Left ventricle myocardium superior (tissue), 1 donor: ENCODE measurements around the gene STIP1. TPM values are rescaled to one million over a fixed set of nuclear protein-coding genes. Genes with fewer than 3 reads are reported as not detected.

Source experiments
- ATAC-seq: fragments of 200-7000 bp; cut with Tn5 transposase; one replicate; pipeline ENCODE4 v1.9.1; 2020; ENCODE audit warnings: mild to moderate bottlenecking, moderate library complexity
- DNase-seq: peaks from one replicate; pipeline ENCODE4 v3.0.0-alpha.2; 2020
- intact Hi-C: fragments of 100-400 bp; cut with micrococcal nuclease; formaldehyde crosslinking; loops from one replicate; pipeline ENCODE4 v1.11.0; 2022
- total RNA-seq: library from RNA; stranded (reverse); fragmentation: NEBNext Ultra II Directional; extraction: Animal tissue kit (Norgen Biotek cat#: 25700); gene quantifications from one replicate; pipeline ENCODE4 v1.2.1, GENCODE V29; 2021
- donor health status: DM: no; HTN: yes; CAD: no; lungs with severe emphysema.

Gene STIP1
- total RNA-seq, 1 donor from 2014 or later, result 127 TPM

DNA sequence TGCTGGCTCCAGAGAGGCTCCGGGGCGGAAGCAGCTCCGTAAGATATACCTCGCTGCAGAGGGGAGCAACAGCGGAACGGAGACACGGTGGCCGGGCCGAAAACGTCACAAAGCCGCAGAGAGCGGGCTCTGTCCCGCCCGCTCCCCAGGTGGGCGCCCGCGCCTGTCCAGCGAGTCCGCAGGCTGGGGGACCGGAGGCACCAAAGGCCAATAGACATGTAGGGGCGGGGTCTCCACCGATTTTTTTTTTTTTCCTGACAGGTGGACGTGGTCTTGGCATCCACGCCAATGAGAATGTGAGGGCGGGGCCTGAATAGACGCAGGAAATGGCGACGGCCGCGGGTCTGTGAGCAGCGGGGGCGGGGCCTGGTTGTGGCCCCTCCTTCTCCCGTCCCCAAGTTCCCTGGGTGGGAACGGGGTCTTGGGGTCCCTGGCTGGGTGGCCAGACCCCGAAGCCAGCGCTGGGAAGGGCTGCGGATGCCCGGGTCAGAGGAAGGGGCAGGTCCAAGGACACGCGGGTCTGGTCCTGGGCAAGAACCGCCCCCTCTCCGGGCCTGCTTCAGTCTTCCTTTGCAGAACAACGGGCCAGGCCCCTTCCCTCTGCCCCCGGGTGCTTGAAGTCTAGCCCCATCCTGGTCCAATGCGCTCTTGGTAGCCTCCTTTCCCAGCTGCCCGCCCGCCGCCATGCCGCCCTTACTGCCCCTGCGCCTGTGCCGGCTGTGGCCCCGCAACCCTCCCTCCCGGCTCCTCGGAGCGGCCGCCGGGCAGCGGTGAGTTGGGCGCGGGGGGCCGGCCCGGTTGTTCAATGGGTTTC, 44.4 kb downstream of the STIP1 start, which contains the start of gene DNAJC4:
Gene DNAJC4 (plus strand): TSS at position 378 of the 814 bp plus-strand sequence. CDS start 307 bp downstream, at position 685.
- intact Hi-C loops, result no loop called here
- peak; percentile 96 for DNase-seq
- peak; percentile 64 for ATAC-seq

DNA sequence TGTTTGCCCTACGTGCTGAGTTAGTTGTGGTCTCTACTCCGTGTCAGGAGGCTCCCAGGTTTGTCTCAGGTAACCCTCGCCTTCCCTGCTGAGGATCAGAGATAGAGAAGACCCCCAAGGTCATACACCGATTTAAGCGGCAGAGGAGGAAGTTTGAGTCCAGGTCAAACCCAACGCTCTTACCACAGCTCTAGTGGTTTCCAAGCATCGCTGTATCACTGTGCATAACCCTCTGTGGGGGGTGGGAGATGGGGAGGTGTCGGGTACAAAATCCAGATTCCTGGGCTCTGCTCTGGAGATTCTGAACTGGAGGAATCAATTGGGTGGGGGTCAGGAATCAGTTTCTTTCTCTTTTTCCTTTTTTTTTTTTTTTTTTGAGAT, 45.0 kb downstream of the STIP1 start:
- intact Hi-C loops, result no loop called here
- DNase-seq (no peak), ATAC-seq (no peak)

- intact Hi-C loops, result no loop called here
- DNase-seq (no peak), ATAC-seq (no peak)
Measured at GRCh38 chr11:64231546-64231945, 45.6 kb downstream of the STIP1 start.

GRCh38 chr11:64232182-64232966, 46.4 kb downstream of the STIP1 start:
- ATAC-seq (no peak), DNase-seq (no peak)
- intact Hi-C loops, result no loop called here

- ATAC-seq, result no peak
- DNase-seq, result no peak
- intact Hi-C loops, result no loop called here
Measured at GRCh38 chr11:64232967-64233315, 47.0 kb downstream of the STIP1 start.

DNA sequence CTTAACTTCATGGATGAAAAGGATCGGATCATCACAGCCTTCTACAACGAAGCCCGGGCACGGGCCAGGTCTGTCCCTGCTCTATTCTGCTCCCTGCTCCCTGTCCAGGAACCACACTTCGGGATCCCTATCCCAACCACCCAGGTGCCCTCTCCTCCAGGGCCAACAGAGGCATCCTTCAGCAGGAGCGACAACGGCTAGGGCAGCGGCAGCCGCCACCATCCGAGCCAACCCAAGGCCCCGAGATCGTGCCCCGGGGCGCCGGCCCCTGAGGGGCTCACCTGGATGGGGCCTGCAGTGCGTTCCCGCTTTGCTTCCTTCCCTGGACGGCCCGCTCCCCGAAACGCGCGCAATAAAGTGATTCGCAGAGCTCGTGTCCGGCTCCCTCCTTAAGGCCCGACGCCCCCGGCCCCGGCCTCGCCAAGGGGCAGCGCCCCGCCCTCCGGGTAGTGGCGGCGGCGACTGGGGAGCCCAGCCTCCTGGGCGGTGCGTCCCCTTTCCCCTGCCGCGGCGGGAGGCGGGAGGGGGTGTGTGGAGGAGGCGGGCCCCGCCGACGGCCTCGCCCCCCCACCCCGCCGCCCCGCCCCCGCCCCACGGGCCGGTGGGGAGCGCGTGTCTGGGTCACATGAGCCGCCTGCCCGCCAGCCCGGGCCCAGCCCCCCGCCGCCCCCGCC, 48.1 kb downstream of the STIP1 start, which contains the start of gene VEGFB:
Gene VEGFB (plus strand): TSS at position 672 of the 674 bp plus-strand sequence. CDS start 250 bp downstream, outside the sequence.
- DNase-seq, result peak; percentile 89
- intact Hi-C loops, result no loop called here
- ATAC-seq, result peak; percentile 67

DNA sequence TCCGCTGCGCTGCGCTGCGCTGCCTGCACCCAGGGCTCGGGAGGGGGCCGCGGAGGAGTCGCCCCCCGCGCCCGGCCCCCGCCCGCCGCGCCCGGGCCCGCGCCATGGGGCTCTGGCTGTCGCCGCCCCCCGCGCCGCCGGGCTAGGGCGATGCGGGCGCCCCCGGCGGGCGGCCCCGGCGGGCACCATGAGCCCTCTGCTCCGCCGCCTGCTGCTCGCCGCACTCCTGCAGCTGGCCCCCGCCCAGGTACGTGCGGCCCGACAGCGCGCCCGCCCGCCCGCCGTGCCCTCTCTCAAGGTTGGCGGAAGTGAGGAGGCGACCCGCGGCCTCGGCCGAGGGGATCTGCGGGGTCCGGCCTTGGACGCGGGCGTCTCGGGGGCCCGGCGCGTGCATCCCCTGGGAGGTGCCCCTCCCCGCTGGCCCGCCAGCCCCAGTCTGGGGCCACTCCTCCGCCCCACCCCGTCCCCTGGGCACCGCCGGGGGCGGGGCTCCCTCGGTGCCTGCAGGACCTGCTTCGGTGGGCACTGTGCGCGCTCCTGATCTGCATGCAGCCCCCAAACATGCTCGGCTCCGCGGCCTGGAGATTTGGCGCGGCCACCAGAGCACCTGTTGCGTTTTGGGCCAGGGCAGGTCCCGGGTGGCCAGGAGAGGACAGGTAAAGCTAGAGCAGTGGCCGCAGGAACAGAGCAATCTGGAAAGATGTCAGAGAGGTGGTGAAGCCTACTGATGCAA, 48.8 kb downstream of the STIP1 start:
- intact Hi-C loops, result no loop called here
- DNase-seq (peak; percentile 81), ATAC-seq (peak; percentile 41)

DNA sequence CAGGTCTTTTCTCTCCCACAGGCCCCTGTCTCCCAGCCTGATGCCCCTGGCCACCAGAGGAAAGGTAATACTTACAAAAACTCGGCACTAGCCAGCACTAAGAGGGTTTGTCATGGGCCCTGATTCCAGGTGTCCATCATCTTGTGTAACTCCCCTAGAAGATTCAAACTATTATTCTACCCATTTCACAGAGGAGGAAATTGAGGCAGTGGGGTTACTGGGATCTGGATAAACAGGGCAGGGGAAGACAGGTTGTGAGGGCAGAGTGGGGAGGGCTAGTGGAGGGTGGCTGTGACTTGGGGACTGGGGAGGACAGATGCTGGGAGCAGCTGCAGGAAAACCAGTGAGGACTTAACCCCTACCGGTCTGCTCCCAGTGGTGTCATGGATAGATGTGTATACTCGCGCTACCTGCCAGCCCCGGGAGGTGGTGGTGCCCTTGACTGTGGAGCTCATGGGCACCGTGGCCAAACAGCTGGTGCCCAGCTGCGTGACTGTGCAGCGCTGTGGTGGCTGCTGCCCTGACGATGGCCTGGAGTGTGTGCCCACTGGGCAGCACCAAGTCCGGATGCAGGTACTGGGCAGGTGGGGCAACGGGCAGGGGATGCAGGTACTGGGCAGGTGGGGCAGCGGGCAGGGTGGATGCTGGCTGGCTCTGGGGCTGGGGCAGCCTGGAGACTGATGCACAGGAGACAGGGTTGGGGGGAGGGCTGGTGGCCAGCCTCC, 49.6 kb downstream of the STIP1 start:
- intact Hi-C loops, result no loop called here
- ATAC-seq, result no peak
- DNase-seq, result no peak

GRCh38 chr11:64237484-64237951, 51.5 kb downstream of the STIP1 start:
- intact Hi-C loops, result no loop called here

GRCh38 chr11:64238076-64238475, 52.1 kb downstream of the STIP1 start:
- ATAC-seq, result no peak
- intact Hi-C loops, result no loop called here
- DNase-seq, result peak; percentile 26

More at GRCh38 chr11:64237484-64237951, 51.5 kb downstream of the STIP1 start:
- DNase-seq (no peak), ATAC-seq (no peak)

DNA sequence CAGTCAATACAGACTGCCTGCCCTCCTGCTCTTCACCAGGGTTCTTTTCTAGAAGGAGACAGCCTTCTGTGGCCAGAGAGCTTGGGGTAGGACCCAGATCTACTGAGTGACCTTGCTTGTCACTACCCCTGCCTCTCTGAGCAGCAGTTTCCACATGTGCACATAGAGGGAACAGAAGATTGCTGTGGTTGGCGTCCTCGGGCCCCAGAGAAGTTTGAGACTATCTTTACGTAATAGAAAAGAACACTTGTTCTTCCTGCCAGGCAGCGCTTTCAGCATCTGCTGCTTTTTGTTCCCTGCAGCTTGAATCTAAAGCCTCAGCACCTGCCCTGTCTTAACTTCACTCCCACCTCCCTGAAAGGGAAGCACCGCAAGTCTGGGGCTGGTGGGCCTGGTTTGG, 53.0 kb downstream of the STIP1 start:
- ATAC-seq (no peak), DNase-seq (peak; percentile 27)
- intact Hi-C loops, result no loop called here

DNA sequence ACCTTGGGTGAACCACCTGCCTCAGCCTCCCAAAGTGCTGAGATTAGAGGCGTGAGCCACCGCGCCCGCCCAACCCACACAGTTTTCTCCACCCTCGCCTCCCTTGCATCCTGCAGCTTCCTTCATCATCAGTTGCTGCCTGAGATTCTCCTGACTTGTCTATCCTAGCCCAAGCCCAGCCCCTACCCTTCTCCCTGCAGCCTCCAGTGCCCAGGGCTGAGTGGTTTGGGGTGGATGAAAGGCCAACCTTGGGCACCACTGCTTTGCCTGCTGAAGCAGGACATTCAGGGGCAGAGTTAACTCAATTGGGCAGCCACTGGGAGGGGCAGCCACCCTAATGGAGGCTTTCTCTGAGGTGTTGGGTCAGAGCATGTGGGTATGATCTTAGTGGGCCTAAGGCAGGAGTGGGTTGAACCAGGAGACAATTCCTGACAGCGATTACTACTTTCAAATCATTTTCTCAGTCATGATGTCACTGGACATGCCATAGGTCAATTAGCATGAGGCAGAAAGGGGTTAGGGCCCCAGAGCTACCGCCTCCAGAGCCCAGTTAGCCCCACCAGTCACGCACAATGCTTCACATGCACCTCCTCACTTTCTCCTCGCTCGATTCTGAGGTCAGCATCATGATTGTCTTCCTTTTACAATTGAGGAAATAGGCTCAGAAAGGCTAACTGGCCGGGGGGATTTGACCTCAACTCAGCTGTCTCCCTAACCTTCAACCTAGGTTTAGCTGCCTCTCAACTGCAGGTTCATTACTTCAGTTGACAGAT, 53.9 kb downstream of the STIP1 start:
- peak; percentile 25 for DNase-seq
- no peak for ATAC-seq
- intact Hi-C loops, result no loop called here

GRCh38 chr11:64240435-64241240, 54.7 kb downstream of the STIP1 start, which contains the start of gene FKBP2:
Gene FKBP2 (plus strand): TSS chr11:64241095. CDS start chr11:64242388, 1,293 bp downstream.
- intact Hi-C loops, result no loop called here
- ATAC-seq (peak; percentile 76), DNase-seq (peak; percentile 99)

DNA sequence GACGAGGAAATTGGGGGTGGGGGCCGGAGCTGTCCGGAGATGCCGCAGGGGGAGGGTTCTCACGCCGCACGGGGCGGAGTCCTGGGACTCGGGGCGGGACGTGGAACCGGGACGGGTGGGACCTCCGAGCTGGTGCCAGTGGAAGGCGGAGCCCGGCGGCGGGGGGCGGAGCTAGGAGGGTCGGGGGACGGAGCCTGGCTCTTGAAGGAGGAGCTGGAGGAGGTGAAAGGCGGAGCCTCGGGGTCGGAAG, 55.2 kb downstream of the STIP1 start:
- intact Hi-C loops, result no loop called here
- DNase-seq, result peak; percentile 100

DNA sequence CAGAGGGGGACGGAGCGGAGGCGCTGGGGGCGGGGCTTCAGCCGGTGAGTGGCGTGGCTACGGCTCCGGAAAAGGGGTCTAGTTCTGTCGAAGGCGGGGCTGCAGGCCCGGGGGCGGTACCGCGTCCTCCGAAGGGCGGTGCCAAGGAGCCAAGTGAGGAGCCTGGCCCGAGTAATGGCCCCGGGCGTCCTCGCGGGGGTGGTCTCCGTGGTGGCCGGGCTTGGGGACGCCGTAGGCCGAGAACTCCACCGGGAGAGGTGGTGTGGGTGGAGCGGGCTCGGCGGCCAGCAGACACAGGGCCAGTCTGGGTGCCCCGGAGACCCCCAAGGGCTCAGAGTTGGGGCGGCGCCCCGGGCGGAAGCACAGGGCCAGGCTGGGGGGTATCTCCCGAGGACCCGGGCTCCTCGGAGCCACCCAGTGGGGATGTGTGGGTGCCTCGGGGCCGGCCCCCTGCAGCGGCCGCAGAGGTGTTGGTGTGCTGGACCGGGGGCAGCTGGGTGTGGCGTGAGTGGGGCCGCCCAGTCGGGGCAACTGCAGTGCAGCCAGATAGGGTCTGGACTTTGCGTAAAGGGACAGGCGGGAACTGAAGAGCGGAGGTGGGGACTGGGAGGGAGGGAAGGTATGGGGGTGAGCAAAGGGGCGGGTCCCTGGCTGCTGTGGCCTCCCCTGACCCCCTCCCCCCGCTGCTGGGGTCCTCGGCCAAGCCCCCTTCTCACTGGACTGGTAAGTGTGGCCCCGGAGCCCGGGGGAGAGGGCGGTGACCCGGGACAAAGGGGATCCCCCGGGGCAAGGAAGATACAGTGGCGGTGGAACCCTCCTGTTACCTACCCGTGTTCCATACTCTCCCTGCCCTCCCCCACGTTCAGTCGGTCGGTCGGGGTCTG, 55.8 kb downstream of the STIP1 start:
- DNase-seq, result peak; percentile 68
- intact Hi-C loops, result no loop called here
- peak; percentile 12 for ATAC-seq

More for the DNA sequence above, 55.2 kb downstream of the STIP1 start:
- ATAC-seq, result peak; percentile 85
